ENCODE results near the gene GKN2. TPM values are rescaled to one million over a fixed set of nuclear protein-coding genes. Genes with fewer than 3 reads are reported as not detected.

Gene GKN2
- total and polyA plus RNA-seq, 4 donors: 3.4 to 429 (median 102) TPM

- WGBS, 2 donors: 83 to 95% methylated on average over 4 of the region's 4 CpGs
- TF ChIP-seq, protein P1, sequence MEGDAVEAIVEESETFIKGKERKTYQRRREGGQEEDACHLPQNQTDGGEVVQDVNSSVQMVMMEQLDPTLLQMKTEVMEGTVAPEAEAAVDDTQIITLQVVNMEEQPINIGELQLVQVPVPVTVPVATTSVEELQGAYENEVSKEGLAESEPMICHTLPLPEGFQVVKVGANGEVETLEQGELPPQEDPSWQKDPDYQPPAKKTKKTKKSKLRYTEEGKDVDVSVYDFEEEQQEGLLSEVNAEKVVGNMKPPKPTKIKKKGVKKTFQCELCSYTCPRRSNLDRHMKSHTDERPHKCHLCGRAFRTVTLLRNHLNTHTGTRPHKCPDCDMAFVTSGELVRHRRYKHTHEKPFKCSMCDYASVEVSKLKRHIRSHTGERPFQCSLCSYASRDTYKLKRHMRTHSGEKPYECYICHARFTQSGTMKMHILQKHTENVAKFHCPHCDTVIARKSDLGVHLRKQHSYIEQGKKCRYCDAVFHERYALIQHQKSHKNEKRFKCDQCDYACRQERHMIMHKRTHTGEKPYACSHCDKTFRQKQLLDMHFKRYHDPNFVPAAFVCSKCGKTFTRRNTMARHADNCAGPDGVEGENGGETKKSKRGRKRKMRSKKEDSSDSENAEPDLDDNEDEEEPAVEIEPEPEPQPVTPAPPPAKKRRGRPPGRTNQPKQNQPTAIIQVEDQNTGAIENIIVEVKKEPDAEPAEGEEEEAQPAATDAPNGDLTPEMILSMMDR (IDR thresholded peaks at IDR 0.05; ENCODE audit: control extremely low read depth, extremely low read depth): no peak
- no peak for ATAC-seq (ENCODE audit: insufficient read depth, low FRiP score)
Measured at GRCh38 chr2:68921646-68922045, 31.0 kb downstream of the GKN2 start.

GRCh38 chr2:68920481-68921170 lies 32.1 kb downstream of the GKN2 start:
- Histone ChIP-seq H3K4me1 (ENCODE audit: control insufficient read depth in 5 of 5, insufficient read depth in 5 of 5, low read length in 5 of 5) (peaks cover 0 to 2% (median 0%) of the 10 kb centered on the region in 5 donors), H3K36me3 (ENCODE audit: control insufficient read depth in 4 of 4, insufficient read depth in 4 of 4, low read length in 4 of 4) (no peaks in the 10 kb centered on the region), H3K9me3 (ENCODE audit: control insufficient read depth in 4 of 4, insufficient read depth in 3 of 4, low read length in 3 of 4) (no peaks in the 10 kb centered on the region), H3K9ac (ENCODE audit: insufficient read depth in 1 of 2, low read length in 2 of 2) (no peak overlapping the region), H3K4me3 (no peak overlapping the region), H3K27me3 (ENCODE audit: control insufficient read depth in 3 of 3, insufficient read depth in 3 of 3, low read length in 2 of 3) (no peaks in the 10 kb centered on the region), H3K27ac (ENCODE audit: low read depth in 1 of 2, low read length in 1 of 2) (no peak overlapping the region)
- WGBS, 2 donors: 82 to 83% methylated on average over 6 of the region's 6 CpGs
- DNase-seq: no peak
- no peak for ATAC-seq (ENCODE audit: insufficient read depth, low FRiP score)
- TF ChIP-seq, protein P1 (IDR thresholded peaks at IDR 0.05; ENCODE audit: control extremely low read depth, extremely low read depth): no peak

More at GRCh38 chr2:68921646-68922045, 31.0 kb downstream of the GKN2 start:
- Histone ChIP-seq H3K9ac (ENCODE audit: insufficient read depth in 1 of 2, low read length in 2 of 2) (no peak overlapping the region), H3K4me3 (no peak overlapping the region), H3K4me1 (ENCODE audit: control insufficient read depth in 5 of 5, insufficient read depth in 5 of 5, low read length in 5 of 5) (peaks cover 0 to 2% (median 1%) of the 10 kb centered on the region in 5 donors), H3K36me3 (ENCODE audit: control insufficient read depth in 4 of 4, insufficient read depth in 4 of 4, low read length in 4 of 4) (no peaks in the 10 kb centered on the region), H3K27ac (ENCODE audit: low read depth in 1 of 2, low read length in 1 of 2) (no peak overlapping the region), H3K9me3 (ENCODE audit: control insufficient read depth in 4 of 4, insufficient read depth in 3 of 4, low read length in 3 of 4) (no peaks in the 10 kb centered on the region), H3K27me3 (ENCODE audit: control insufficient read depth in 3 of 3, insufficient read depth in 3 of 3, low read length in 2 of 3) (no peaks in the 10 kb centered on the region)
- DNase-seq: no peak

- Histone ChIP-seq H3K36me3 (ENCODE audit: control insufficient read depth in 4 of 4, insufficient read depth in 4 of 4, low read length in 4 of 4) (no peaks in the 10 kb centered on the region), H3K9ac (ENCODE audit: insufficient read depth in 1 of 2, low read length in 2 of 2) (no peak overlapping the region), H3K27ac (ENCODE audit: low read depth in 1 of 2, low read length in 1 of 2) (no peak overlapping the region), H3K4me3 (no peak overlapping the region), H3K27me3 (ENCODE audit: control insufficient read depth in 3 of 3, insufficient read depth in 3 of 3, low read length in 2 of 3) (no peaks in the 10 kb centered on the region), H3K4me1 (ENCODE audit: control insufficient read depth in 5 of 5, insufficient read depth in 5 of 5, low read length in 5 of 5) (peaks cover 0 to 2% (median 0%) of the 10 kb centered on the region in 5 donors), H3K9me3 (ENCODE audit: control insufficient read depth in 4 of 4, insufficient read depth in 3 of 4, low read length in 3 of 4) (no peaks in the 10 kb centered on the region)
- ATAC-seq (ENCODE audit: insufficient read depth, low FRiP score) (no peak), DNase-seq (no peak)
- TF ChIP-seq, protein P1 (IDR thresholded peaks at IDR 0.05; ENCODE audit: control extremely low read depth, extremely low read depth): no peak
- 89 to 91% methylated on average over 7 of the region's 7 CpGs for WGBS, 2 donors
Measured at GRCh38 chr2:68918497-68918896, 34.2 kb downstream of the GKN2 start.

Measured in lung (tissue), 12 donors.